GM12875 (cell line): ENCODE measurements around the gene PIGH.
"Not testable (repeated sequence)": the region's sequence is repeated elsewhere in the genome, so short reads cannot be mapped to it uniquely, and the experiment has no call there.

Experiments used
- H3K4me3 ChIP-seq: one replicate; pipeline ENCODE4 v1.5.1; 2011; ENCODE audit warnings: low read depth, low read length, control low read depth
- TF ChIP-seq, protein P1 (sequence below): IDR thresholded peaks from 2 replicates; pipeline ENCODE4 v1.5.1; 2011; ENCODE audit warnings: low read depth, mild to moderate bottlenecking, control low read depth, inconsistent platforms, low read length, moderate library complexity, borderline replicate concordance; ENCODE audit not compliant: insufficient read depth

The PIGH gene

GRCh38 chr14:67553547-67553946 lies 46.5 kb downstream of the PIGH start:
- TF ChIP-seq, protein P1, sequence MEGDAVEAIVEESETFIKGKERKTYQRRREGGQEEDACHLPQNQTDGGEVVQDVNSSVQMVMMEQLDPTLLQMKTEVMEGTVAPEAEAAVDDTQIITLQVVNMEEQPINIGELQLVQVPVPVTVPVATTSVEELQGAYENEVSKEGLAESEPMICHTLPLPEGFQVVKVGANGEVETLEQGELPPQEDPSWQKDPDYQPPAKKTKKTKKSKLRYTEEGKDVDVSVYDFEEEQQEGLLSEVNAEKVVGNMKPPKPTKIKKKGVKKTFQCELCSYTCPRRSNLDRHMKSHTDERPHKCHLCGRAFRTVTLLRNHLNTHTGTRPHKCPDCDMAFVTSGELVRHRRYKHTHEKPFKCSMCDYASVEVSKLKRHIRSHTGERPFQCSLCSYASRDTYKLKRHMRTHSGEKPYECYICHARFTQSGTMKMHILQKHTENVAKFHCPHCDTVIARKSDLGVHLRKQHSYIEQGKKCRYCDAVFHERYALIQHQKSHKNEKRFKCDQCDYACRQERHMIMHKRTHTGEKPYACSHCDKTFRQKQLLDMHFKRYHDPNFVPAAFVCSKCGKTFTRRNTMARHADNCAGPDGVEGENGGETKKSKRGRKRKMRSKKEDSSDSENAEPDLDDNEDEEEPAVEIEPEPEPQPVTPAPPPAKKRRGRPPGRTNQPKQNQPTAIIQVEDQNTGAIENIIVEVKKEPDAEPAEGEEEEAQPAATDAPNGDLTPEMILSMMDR: no peak
- H3K4me3 ChIP-seq: no peak overlapping the region

GRCh38 chr14:67551940-67552339 lies 48.1 kb downstream of the PIGH start:
- TF ChIP-seq, protein P1: no peak
- H3K4me3 ChIP-seq: no peak overlapping the region

GRCh38 chr14:67551123-67551522 lies 48.9 kb downstream of the PIGH start:
- TF ChIP-seq, protein P1: no peak
- H3K4me3 ChIP-seq: no peak overlapping the region

GRCh38 chr14:67549734-67550133 lies 50.3 kb downstream of the PIGH start:
- H3K4me3 ChIP-seq: no peak overlapping the region
- TF ChIP-seq, protein P1: no peak

DNA sequence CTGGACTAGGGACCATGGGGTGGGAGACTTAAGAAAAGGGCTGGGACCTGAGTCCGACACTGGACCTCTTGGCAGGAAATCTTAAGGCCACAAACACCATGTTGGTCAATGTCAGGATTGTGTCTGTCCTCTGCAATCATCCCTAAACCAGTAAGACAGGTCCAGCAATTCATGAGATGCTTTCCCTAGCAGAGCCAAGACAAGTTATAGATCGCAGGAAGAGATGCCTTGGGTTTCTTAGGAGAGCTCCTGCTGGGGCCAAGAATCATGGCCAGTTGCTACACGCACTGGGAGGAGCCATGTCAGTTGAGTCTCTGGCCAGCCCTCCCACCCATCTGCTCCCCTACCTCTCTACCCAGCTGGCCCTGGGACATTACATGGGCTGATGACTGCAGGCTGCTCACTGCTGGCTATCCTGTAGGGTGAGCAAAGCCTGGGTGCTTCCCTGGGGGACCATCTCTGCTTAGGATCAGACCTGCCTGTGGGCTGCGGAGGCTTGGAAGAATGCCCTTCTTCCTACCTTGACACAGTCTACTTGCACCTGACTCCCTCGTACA lies 52.8 kb downstream of the PIGH start:
- TF ChIP-seq, protein P1: no peak
- no peak overlapping the region for H3K4me3 ChIP-seq

DNA sequence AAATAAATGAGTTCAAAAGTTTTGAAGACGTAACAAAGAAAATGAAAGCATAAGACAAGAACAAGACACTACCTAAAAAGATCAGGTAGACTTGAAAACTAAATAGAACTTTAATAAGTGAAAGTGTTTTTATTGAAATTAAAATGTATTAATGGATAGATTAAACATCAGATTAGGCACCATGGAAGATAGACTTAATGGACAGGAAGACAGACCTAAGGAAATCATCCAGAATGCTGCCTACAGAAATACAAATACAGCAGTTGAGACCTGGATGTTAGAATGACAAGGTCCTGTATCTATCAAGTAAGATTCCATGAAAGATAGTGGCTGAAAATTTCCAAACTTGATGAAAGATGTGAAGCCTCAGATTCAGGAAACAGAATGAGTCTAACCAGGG lies 55.5 kb downstream of the PIGH start:
- H3K4me3 ChIP-seq: no peak overlapping the region
- TF ChIP-seq, protein P1: no peak

GRCh38 chr14:67542620-67543019 lies 57.4 kb downstream of the PIGH start:
- not testable (repeated sequence) for H3K4me3 ChIP-seq
